Measurements from ENCODE around the gene MICU1. TPM values are rescaled to one million over a fixed set of nuclear protein-coding genes. Genes with fewer than 3 reads are reported as not detected.
A peak's percentile ranks its signal among the peaks of the same experiment; 100 is the strongest.
"Not testable (repeated sequence)": the region's sequence is repeated elsewhere in the genome, so short reads cannot be mapped to it uniquely, and the experiment has no call there.

Gene MICU1
- total RNA-seq, 3 donors from 2014 or later: 27.2 to 44.3 (median 33.9) TPM

GRCh38 chr10:72329290-72330068 is 296.4 kb downstream of the MICU1 start:
- peak overlapping the region; percentile 33 to 78 for H3K27ac ChIP-seq
- TF ChIP-seq POLR2A (IDR thresholded peaks at IDR 0.05) (no peak), CTCF (IDR thresholded peaks at IDR 0.05) (no peak), POLR2AphosphoS5 (IDR thresholded peaks at IDR 0.05) (no peak)
- no peaks in the 10 kb centered on the region for H3K27me3 ChIP-seq
- intact Hi-C loops (cut with DNase I; ENCODE audit: low total_unique reads): loop anchor here (10.0 kb wide), 1 partner anchor 275 kb away; no protein-coding TSS in a partner anchor
- no peak for DNase-seq (ENCODE audit: low spot score in 2 of 2)
- H3K36me3 ChIP-seq: no peaks in the 10 kb centered on the region
- H3K4me3 ChIP-seq: no peak overlapping the region
- peaks cover 4 to 43% of the 10 kb centered on the region in 2 donors for H3K4me1 ChIP-seq
- H3K9me3 ChIP-seq: no peaks in the 10 kb centered on the region

- TF ChIP-seq CTCF (IDR thresholded peaks at IDR 0.05) (no peak), POLR2A (IDR thresholded peaks at IDR 0.05) (no peak), POLR2AphosphoS5 (IDR thresholded peaks at IDR 0.05) (no peak)
- H3K36me3 ChIP-seq: no peaks in the 10 kb centered on the region
- H3K4me3 ChIP-seq: no peak overlapping the region
- intact Hi-C loops (cut with DNase I; ENCODE audit: low total_unique reads): no loop called here
- no peaks in the 10 kb centered on the region for H3K9me3 ChIP-seq
- no peak for DNase-seq (ENCODE audit: low spot score in 2 of 2)
- peaks cover 3 to 38% of the 10 kb centered on the region in 2 donors for H3K4me1 ChIP-seq
- H3K27me3 ChIP-seq: no peaks in the 10 kb centered on the region
- peak overlapping the region; percentile 57 to 78 for H3K27ac ChIP-seq
Observed at GRCh38 chr10:72328829-72329204, 297.1 kb downstream of the MICU1 start.

GRCh38 chr10:72328045-72328828 is 297.6 kb downstream of the MICU1 start:
- DNase-seq (ENCODE audit: low spot score in 2 of 2): no peak
- TF ChIP-seq CTCF (IDR thresholded peaks at IDR 0.05) (peak in 2 of 3 donors; percentile 36 to 49), POLR2AphosphoS5 (IDR thresholded peaks at IDR 0.05) (no peak), POLR2A (IDR thresholded peaks at IDR 0.05) (no peak)
- H3K4me3 ChIP-seq: peak overlapping the region in 1 of 3 donors; percentile 9
- H3K36me3 ChIP-seq: no peaks in the 10 kb centered on the region
- no peaks in the 10 kb centered on the region for H3K9me3 ChIP-seq
- intact Hi-C loops (cut with DNase I; ENCODE audit: low total_unique reads): no loop called here
- H3K27me3 ChIP-seq: no peaks in the 10 kb centered on the region
- peak overlapping the region; percentile 57 to 78 for H3K27ac ChIP-seq
- peaks cover 3 to 38% of the 10 kb centered on the region in 2 donors for H3K4me1 ChIP-seq

GRCh38 chr10:72326665-72327603 is 298.9 kb downstream of the MICU1 start:
- peaks cover 3 to 32% of the 10 kb centered on the region in 2 donors for H3K4me1 ChIP-seq
- H3K36me3 ChIP-seq; intact Hi-C loops (cut with DNase I; ENCODE audit: low total_unique reads); H3K27ac ChIP-seq; H3K9me3 ChIP-seq; DNase-seq (ENCODE audit: low spot score in 2 of 2); H3K4me3 ChIP-seq; H3K27me3 ChIP-seq: not testable (repeated sequence)

GRCh38 chr10:72325243-72326175 is 300.4 kb downstream of the MICU1 start:
- H3K36me3 ChIP-seq; intact Hi-C loops (cut with DNase I; ENCODE audit: low total_unique reads); DNase-seq (ENCODE audit: low spot score in 2 of 2); H3K27me3 ChIP-seq; H3K9me3 ChIP-seq: not testable (repeated sequence)
- Histone ChIP-seq H3K4me3 (peak overlapping the region in 1 of 3 donors; percentile 34), H3K27ac (peak overlapping the region; percentile 50 to 60), H3K4me1 (peaks cover 5 to 25% of the 10 kb centered on the region in 2 donors)
